ENCODE data around the gene CDH23.

DNA sequence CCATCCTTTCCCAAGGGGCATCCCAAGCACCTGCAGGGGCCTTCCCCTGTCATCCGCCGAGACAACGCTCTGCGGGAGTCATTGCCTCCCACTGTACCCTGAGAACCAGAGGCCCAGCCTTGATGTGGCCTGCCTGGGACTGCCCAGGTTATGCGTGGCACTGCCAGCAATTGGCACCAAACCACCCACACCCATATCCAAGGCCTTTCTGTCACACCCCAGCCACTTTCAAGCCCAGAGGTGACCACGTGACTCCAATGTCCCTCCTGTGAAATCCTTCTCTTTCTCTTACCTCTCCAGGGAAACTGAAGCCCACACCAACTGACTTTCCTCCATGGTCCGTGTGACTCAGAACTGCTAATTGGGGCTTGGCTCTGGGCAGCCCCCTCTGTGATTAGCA lies 198.9 kb downstream of the CDH23 start:
- TF ChIP-seq, protein P1, sequence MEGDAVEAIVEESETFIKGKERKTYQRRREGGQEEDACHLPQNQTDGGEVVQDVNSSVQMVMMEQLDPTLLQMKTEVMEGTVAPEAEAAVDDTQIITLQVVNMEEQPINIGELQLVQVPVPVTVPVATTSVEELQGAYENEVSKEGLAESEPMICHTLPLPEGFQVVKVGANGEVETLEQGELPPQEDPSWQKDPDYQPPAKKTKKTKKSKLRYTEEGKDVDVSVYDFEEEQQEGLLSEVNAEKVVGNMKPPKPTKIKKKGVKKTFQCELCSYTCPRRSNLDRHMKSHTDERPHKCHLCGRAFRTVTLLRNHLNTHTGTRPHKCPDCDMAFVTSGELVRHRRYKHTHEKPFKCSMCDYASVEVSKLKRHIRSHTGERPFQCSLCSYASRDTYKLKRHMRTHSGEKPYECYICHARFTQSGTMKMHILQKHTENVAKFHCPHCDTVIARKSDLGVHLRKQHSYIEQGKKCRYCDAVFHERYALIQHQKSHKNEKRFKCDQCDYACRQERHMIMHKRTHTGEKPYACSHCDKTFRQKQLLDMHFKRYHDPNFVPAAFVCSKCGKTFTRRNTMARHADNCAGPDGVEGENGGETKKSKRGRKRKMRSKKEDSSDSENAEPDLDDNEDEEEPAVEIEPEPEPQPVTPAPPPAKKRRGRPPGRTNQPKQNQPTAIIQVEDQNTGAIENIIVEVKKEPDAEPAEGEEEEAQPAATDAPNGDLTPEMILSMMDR (IDR thresholded peaks at IDR 0.05): no peak
- no peak for TF ChIP-seq POLR2A (IDR thresholded peaks at IDR 0.05)
